OCI-LY1 (cell line): Measurements from ENCODE around the gene ADRA1B.

ENCODE experiments used
- CTCF ChIP-seq: fragments of 200-600 bp; sonication (generic), shearing (Covaris generic); IDR thresholded peaks from 2 replicates; pipeline ENCODE4 v1.5.1; 2017; ENCODE audit warnings: mild to moderate bottlenecking, antibody characterized with exemption, low read length, moderate library complexity, mixed read lengths
- EZH2 ChIP-seq: fragments of 200-600 bp; sonication (generic), shearing (Covaris generic); IDR thresholded peaks from 2 replicates; pipeline ENCODE4 v1.8.0; 2017; ENCODE audit warnings: borderline replicate concordance, mixed run types, mild to moderate bottlenecking, antibody characterized with exemption, low read length, moderate library complexity, mixed read lengths

- TF ChIP-seq CTCF (no peak), EZH2 (no peak)
These were observed 92.8 kb downstream of the ADRA1B start, which contains the start of gene TTC1 for GRCh38 chr5:160008877-160009590.
